Ascending aorta (tissue), 2 donors: Measurements from ENCODE around the gene CAPRIN1. TPM values are rescaled to one million over a fixed set of nuclear protein-coding genes. Genes with fewer than 3 reads are reported as not detected.
A peak's percentile ranks its signal among the peaks of the same experiment; 100 is the strongest.

Experiments used
- DNase-seq, 2 donors: peaks; one replicate each; pipeline ENCODE4 v3.0.0-alpha.2; 2019; ENCODE audit warnings: low spot score in 2 of 2
- H3K27ac ChIP-seq, 2 donors: fragments of 200-600 bp; sonication (generic); one replicate each; pipeline ENCODE4 v1.5.1; 2016 to 2017; ENCODE audit warnings: mild to moderate bottlenecking in 1 of 2
- H3K27me3 ChIP-seq: fragments of 200-600 bp; sonication (generic); one replicate; pipeline ENCODE4 v1.5.1; 2017
- H3K36me3 ChIP-seq, 2 donors: fragments of 200-600 bp; sonication (generic); one replicate each; pipeline ENCODE4 v1.5.1; 2016
- H3K4me1 ChIP-seq, 2 donors: fragments of 200-600 bp; sonication (generic); one replicate each; pipeline ENCODE4 v1.5.1; 2016 to 2017; ENCODE audit warnings: mild to moderate bottlenecking in 1 of 2
- H3K4me3 ChIP-seq, 2 donors: fragments of 200-600 bp; sonication (generic); one replicate each; pipeline ENCODE4 v1.5.1; 2016 to 2017; ENCODE audit warnings: mild to moderate bottlenecking in 1 of 2
- H3K9me3 ChIP-seq, 2 donors: fragments of 200-600 bp; sonication (generic); one replicate each; pipeline ENCODE4 v1.5.1; 2016
- intact Hi-C: fragments of 100-400 bp; cut with DNase I; formaldehyde crosslinking; loops from one replicate; pipeline ENCODE4 v1.15.1; 2023
- total RNA-seq: library from RNA; depleted of rRNA; stranded (reverse); fragments of >200 nt; gene quantifications from one replicate; pipeline ENCODE4 v1.1.0, GENCODE V29; 2016
- TF ChIP-seq, protein P1 (sequence below), 3 experiments: fragments of 200-600 bp in 2 of 3; fragments of 450-650 bp in 1 of 3; sonication (generic) in 2 of 3; IDR thresholded peaks; one replicate each; pipeline ENCODE4 v1.5.1; 2016 to 2019; ENCODE audit warnings: antibody characterized with exemption in 3 of 3, mild to moderate bottlenecking in 1 of 3, moderate library complexity in 1 of 3

CAPRIN1 gene
- total RNA-seq, 1 donor from 2014 or later = 155 TPM

DNA sequence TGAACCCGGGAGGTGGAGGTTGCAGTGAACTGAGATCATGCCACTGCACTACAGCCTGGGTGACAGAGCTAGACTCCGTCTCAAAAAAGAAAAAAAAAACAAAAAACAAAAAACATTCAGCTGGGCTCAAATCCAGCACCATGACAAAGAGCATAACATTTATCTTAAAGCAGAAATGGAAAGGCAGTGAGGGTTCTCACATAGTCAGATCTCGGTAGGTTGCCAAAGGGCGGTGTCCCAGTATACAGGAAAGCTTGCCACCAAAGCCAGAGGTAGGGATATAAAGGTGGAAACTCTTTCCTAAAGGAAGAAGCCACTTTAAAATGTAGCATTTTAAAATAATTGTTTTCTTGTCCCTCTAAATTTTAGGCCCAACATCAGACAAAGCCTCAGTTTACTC lies 22.4 kb upstream of the CAPRIN1 start:
- Histone ChIP-seq H3K4me3 (no peak overlapping the region), H3K4me1 (peaks cover 0 to 17% of the 10 kb centered on the region in 2 donors), H3K36me3 (no peaks in the 10 kb centered on the region), H3K27ac (peak overlapping the region; percentile 53 to 80), H3K27me3 (no peaks in the 10 kb centered on the region), H3K9me3 (no peaks in the 10 kb centered on the region)
- no peak for DNase-seq
- TF ChIP-seq, protein P1, sequence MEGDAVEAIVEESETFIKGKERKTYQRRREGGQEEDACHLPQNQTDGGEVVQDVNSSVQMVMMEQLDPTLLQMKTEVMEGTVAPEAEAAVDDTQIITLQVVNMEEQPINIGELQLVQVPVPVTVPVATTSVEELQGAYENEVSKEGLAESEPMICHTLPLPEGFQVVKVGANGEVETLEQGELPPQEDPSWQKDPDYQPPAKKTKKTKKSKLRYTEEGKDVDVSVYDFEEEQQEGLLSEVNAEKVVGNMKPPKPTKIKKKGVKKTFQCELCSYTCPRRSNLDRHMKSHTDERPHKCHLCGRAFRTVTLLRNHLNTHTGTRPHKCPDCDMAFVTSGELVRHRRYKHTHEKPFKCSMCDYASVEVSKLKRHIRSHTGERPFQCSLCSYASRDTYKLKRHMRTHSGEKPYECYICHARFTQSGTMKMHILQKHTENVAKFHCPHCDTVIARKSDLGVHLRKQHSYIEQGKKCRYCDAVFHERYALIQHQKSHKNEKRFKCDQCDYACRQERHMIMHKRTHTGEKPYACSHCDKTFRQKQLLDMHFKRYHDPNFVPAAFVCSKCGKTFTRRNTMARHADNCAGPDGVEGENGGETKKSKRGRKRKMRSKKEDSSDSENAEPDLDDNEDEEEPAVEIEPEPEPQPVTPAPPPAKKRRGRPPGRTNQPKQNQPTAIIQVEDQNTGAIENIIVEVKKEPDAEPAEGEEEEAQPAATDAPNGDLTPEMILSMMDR (IDR thresholded peaks at IDR 0.05) = no peak
- intact Hi-C loops = loop anchor here (2.0 kb wide), 1 partner anchor 22 kb away; the partner anchor contains the start of gene CAPRIN1

DNA sequence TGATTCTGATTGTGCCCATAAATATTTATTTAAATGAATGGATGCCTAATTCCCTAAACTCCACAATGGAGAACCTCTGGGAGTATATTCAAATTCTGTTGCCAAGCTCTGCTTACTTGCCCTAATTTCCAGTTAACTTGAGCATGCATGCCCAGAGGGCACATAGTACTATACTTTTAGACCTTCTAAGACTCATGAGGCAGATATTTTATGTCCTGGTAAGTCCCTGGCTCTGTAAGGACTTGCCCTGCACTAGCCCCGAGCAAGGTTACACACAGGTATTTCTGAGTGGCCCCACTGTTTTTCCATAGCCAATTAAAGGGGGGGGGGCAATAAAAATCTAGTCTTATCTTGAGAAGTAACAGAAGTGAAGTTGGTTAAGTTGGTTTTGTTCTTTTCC lies 21.1 kb upstream of the CAPRIN1 start:
- intact Hi-C loops = no loop called here
- H3K27ac ChIP-seq = no peak overlapping the region

DNA sequence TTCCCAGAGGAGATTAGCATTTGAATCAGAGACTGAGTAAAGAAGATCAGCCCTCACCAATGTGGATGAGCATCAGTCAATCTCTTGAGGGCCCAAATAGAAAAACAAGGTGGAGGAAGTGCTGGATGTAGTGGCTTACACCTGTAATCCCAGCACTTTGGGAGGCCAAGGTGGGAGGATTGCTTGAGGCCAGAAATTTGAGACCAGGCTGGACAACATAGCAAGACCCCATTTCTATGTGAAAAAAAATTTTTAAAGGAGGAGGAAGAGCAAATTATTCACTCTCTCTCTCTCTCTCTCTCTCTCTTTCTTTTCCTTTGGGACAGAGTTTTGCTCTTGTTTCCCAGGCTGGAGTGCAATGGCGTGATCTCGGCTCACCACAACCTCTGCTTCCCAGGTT lies 18.1 kb upstream of the CAPRIN1 start:
- peaks cover 0 to 13% of the 10 kb centered on the region in 2 donors for H3K4me1 ChIP-seq
- intact Hi-C loops = no loop called here
- no peak for DNase-seq
- H3K36me3 ChIP-seq = no peaks in the 10 kb centered on the region
- H3K9me3 ChIP-seq = no peaks in the 10 kb centered on the region
- TF ChIP-seq, protein P1 (IDR thresholded peaks at IDR 0.05) = no peak
- no peak overlapping the region for H3K4me3 ChIP-seq
- no peaks in the 10 kb centered on the region for H3K27me3 ChIP-seq
- H3K27ac ChIP-seq = no peak overlapping the region

More for the DNA sequence above, 21.1 kb upstream of the CAPRIN1 start:
- no peaks in the 10 kb centered on the region for H3K9me3 ChIP-seq
- H3K27me3 ChIP-seq = no peaks in the 10 kb centered on the region
- DNase-seq = no peak
- H3K4me1 ChIP-seq = peaks cover 0 to 17% of the 10 kb centered on the region in 2 donors
- no peaks in the 10 kb centered on the region for H3K36me3 ChIP-seq
- H3K4me3 ChIP-seq = no peak overlapping the region
- TF ChIP-seq, protein P1 (IDR thresholded peaks at IDR 0.05) = no peak

DNA sequence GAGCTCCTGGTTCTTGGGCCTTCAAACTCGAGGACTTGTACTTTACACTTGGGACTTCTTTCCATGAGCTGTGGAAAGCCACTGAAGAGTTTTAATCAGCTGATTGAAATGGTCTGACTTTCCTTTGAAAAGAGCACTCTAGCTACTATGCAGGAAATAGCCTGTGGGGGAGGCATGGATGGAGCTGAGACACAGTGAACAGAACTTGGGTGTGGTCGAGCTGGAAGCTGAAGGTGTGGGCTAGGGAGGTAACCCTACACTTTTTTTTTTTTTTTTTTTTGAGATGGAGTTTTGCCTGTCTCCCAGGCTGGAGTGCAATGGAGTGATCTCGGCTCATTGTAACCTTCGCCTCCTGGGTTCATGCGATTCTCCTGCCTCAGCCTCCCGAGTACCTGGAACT lies 17.5 kb upstream of the CAPRIN1 start:
- no peaks in the 10 kb centered on the region for H3K9me3 ChIP-seq
- intact Hi-C loops = no loop called here
- no peaks in the 10 kb centered on the region for H3K36me3 ChIP-seq
- TF ChIP-seq, protein P1 (IDR thresholded peaks at IDR 0.05) = no peak
- no peak overlapping the region for H3K4me3 ChIP-seq
- H3K27ac ChIP-seq = no peak overlapping the region
- H3K4me1 ChIP-seq = peaks cover 0 to 6% of the 10 kb centered on the region in 2 donors
- no peak for DNase-seq
- no peaks in the 10 kb centered on the region for H3K27me3 ChIP-seq

DNA sequence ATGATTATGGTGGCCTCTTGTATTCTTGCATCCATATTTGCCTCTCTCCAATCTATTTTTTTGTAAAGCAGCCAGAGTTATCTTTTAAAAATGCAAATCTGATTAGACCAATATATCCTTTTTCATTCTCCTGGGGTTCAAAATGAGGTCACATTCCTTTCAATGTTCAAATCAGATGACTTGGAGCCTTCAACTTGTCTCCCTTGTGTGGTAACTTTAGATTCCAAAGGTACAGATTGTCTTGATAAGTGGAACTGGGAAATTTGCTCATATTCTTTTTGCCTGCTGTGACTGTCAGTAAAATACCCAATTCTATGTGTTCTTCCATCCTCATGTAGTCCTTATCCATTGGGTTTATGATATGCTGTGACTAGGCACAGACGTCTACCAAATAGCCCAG lies 15.1 kb upstream of the CAPRIN1 start:
- Histone ChIP-seq H3K4me1 (no peaks in the 10 kb centered on the region), H3K36me3 (no peaks in the 10 kb centered on the region), H3K4me3 (no peak overlapping the region), H3K27ac (no peak overlapping the region), H3K9me3 (no peaks in the 10 kb centered on the region), H3K27me3 (no peaks in the 10 kb centered on the region)
- TF ChIP-seq, protein P1 (IDR thresholded peaks at IDR 0.05) = no peak
- intact Hi-C loops = no loop called here
- no peak for DNase-seq

DNA sequence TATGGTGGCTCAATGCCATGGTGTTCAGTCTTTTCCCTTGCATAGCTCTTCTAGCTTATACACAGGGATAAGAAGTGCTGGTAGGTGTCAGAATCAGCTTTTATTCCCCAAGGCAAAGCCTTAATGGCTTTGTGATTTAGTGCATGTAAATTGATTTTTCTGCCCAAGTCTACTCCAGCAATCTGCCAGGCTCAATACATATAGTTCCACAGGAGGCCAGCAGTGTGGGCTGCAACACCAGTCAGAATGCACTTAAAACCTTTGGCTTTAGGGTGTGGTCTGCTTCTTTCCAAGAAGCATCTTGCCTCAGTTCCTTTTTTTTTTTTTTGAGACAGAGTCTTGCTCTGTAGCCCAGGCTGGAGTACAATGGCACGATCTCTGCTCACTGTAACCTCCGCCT lies 14.5 kb upstream of the CAPRIN1 start:
- Histone ChIP-seq H3K9me3 (no peaks in the 10 kb centered on the region), H3K4me3 (no peak overlapping the region), H3K27ac (no peak overlapping the region), H3K27me3 (no peaks in the 10 kb centered on the region), H3K4me1 (no peaks in the 10 kb centered on the region), H3K36me3 (no peaks in the 10 kb centered on the region)
- TF ChIP-seq, protein P1 (IDR thresholded peaks at IDR 0.05) = no peak
- intact Hi-C loops = no loop called here
- no peak for DNase-seq
